ENCODE results near the gene FADS1.

DNA sequence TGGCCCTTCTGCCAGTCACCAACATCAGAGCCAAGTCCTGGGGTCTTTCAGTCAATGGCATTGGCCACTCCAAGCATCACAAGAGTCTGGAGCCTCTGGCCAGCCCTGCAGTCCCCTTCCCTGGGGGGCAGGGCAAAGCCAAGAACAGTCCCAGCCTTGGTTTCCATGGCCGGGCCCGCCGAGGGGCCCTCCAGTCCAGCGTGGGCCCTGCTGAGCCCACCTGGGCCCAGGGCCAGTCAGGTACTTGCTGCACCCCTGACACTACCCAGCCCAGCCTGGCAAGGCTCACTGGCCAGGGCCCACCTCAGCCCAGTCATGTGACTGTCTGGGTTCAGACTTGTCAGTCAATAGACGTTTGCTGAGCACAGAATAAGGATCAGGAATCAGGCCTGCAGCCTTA is 35.2 kb downstream of the FADS1 start:
- no peak for TF ChIP-seq YY1 (IDR thresholded peaks at IDR 0.05; ENCODE audit: insufficient read depth, insufficient read length)
- TF ChIP-seq ZNF274 (IDR thresholded peaks at IDR 0.05; ENCODE audit: low read depth, low read length), result no peak
- no peak for TF ChIP-seq SUZ12 (IDR thresholded peaks at IDR 0.05; ENCODE audit: extremely low read depth, insufficient read depth, insufficient read length)
